ENCODE results near the gene IVNS1ABP.

The IVNS1ABP gene

GRCh38 chr1:185267701-185268100 lies 49.3 kb downstream of the IVNS1ABP start:
- TF ChIP-seq CTCF (IDR thresholded peaks at IDR 0.05; ENCODE audit: insufficient read depth, missing control alignments), result no peak
- FAIRE-seq (no peak), DNase-seq (ENCODE audit: insufficient read length, low spot score) (no peak)

- peak; percentile 55 for FAIRE-seq
- no peak for TF ChIP-seq CTCF (IDR thresholded peaks at IDR 0.05; ENCODE audit: insufficient read depth, missing control alignments)
- no peak for DNase-seq (ENCODE audit: insufficient read length, low spot score)
Observed at GRCh38 chr1:185267301-185267700, 49.7 kb downstream of the IVNS1ABP start.

GRCh38 chr1:185265314-185265713 lies 51.7 kb downstream of the IVNS1ABP start:
- DNase-seq (ENCODE audit: insufficient read length, low spot score), result no peak
- FAIRE-seq, result peak; percentile 46
- TF ChIP-seq CTCF (IDR thresholded peaks at IDR 0.05; ENCODE audit: insufficient read depth, missing control alignments), result no peak

GRCh38 chr1:185263780-185264179 lies 53.3 kb downstream of the IVNS1ABP start:
- DNase-seq (ENCODE audit: insufficient read length, low spot score) (no peak), FAIRE-seq (no peak)
- TF ChIP-seq CTCF (IDR thresholded peaks at IDR 0.05; ENCODE audit: insufficient read depth, missing control alignments), result no peak

- DNase-seq (ENCODE audit: insufficient read length, low spot score) (no peak), FAIRE-seq (no peak)
- no peak for TF ChIP-seq CTCF (IDR thresholded peaks at IDR 0.05; ENCODE audit: insufficient read depth, missing control alignments)
Observed at GRCh38 chr1:185263292-185263691, 53.8 kb downstream of the IVNS1ABP start.

- FAIRE-seq (no peak), DNase-seq (ENCODE audit: insufficient read length, low spot score) (no peak)
- no peak for TF ChIP-seq CTCF (IDR thresholded peaks at IDR 0.05; ENCODE audit: insufficient read depth, missing control alignments)
Observed at GRCh38 chr1:185262151-185262550, 54.9 kb downstream of the IVNS1ABP start.

GRCh38 chr1:185260611-185261010 lies 56.4 kb downstream of the IVNS1ABP start:
- no peak for FAIRE-seq
- no peak for DNase-seq (ENCODE audit: insufficient read length, low spot score)
- TF ChIP-seq CTCF (IDR thresholded peaks at IDR 0.05; ENCODE audit: insufficient read depth, missing control alignments), result no peak

Measured in D721Med (cell line).